ENCODE results near the gene DLG1.
A peak's percentile ranks its signal among the peaks of the same experiment; 100 is the strongest.

The DLG1 gene

DNA sequence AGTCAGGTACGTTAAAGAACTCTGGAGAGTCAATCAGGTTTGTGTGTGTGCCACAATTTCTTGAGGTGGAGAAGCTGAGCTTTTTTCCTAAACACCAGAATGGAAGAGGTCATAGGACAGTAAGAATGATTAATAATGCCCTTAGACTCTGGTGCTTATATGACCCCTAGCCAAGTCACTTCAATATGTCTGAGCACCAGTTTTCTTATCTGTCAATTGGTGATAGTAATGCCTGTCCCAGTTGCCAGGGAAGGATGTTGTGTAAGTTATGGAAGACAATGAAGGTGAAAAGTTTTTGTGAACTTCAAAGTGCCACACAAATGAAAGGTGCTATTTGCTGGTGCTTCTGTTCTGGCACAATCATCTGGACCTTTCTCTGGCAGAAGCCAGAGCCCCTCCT is 22.2 kb upstream of the DLG1 start:
- Histone ChIP-seq H3K4ac (ENCODE audit: low read depth in 1 of 2, low read length in 2 of 2) (peak overlapping the region in 1 of 2 experiments; percentile 52), H3K18ac (ENCODE audit: low read depth in 1 of 2, low read length in 2 of 2) (no peak overlapping the region), H2BK120ac (ENCODE audit: low read depth, low read length) (no peak overlapping the region), H3K4me1 (ENCODE audit: control insufficient read depth, insufficient read depth, low read depth, low read length) (peaks cover 4% of the 10 kb centered on the region), H3K9ac (ENCODE audit: low read length) (no peak overlapping the region), H3K27me3 (ENCODE audit: control insufficient read depth in 1 of 2, insufficient read depth in 1 of 2, low read length in 2 of 2) (no peaks in the 10 kb centered on the region), H3K4me3 (ENCODE audit: insufficient read depth in 1 of 2, low read depth in 1 of 2, low read length in 2 of 2) (no peak overlapping the region), H3K9me3 (ENCODE audit: control insufficient read depth, low read length) (peaks cover 5% of the 10 kb centered on the region), H4K8ac (ENCODE audit: low read length) (no peak overlapping the region), H3K14ac (ENCODE audit: low read length in 2 of 2) (no peak overlapping the region), H3K23ac (ENCODE audit: low read length in 2 of 2) (no peak overlapping the region), H3K27ac (ENCODE audit: low read length, poor library complexity, severe bottlenecking) (no peak overlapping the region), H3K36me3 (ENCODE audit: control insufficient read depth in 1 of 2, insufficient read depth in 2 of 2, low read depth in 1 of 2, low read length in 2 of 2) (no peaks in the 10 kb centered on the region), H3K4me2 (ENCODE audit: low read length, poor library complexity, severe bottlenecking) (no peak overlapping the region), H2AK5ac (ENCODE audit: low read length, severe bottlenecking) (no peak overlapping the region), H2AFZ (ENCODE audit: low read depth, low read length) (no peak overlapping the region), H3K79me1 (replicated peaks; ENCODE audit: low read length, poor library complexity, severe bottlenecking) (no peaks in the 10 kb centered on the region), H2BK15ac (ENCODE audit: low read depth, poor library complexity, severe bottlenecking) (no peak overlapping the region), H4K91ac (ENCODE audit: low read length) (no peak overlapping the region), H2BK5ac (ENCODE audit: low read depth, low read length, poor library complexity, severe bottlenecking) (no peak overlapping the region), H2BK12ac (ENCODE audit: low read length in 2 of 2) (no peak overlapping the region)
- WGBS = 60% methylated on average over 1 of the region's 1 CpG
- no peak for DNase-seq

DNA sequence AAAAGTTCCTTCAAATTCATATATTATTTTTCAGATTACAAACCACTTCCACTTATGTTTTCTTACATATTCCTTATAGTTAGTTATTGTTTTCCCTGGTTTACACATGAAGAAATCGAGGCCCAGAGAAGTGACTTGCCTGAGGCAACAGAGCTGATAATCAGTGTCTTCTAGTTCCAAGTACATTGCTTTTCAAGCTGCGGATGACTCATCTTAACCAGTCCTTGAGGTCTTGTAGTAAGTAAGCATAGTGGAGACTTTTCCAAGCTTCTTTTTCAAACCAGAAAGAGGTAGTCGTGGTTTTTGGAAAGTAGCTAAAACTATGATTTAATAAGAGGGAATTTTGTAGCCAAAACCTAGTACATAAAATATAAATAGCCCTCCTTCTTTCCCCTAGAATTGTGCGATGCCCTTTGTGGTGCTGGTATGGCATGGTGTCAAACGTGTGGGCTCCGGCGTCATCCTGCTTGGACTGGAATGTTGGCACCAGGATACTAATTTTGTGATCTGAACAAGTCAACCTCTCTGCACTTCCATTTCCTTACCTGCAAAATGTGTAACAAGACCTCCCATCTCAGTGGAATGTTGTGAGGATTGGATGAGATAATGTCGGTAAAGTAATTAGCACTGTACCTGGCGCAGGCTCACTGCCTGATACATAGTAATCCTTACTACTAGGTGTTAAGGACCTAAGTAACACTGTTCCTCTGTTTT is 19.0 kb upstream of the DLG1 start:
- Histone ChIP-seq H3K9ac (ENCODE audit: low read length) (peak overlapping the region; percentile 30), H2AFZ (ENCODE audit: low read depth, low read length) (no peak overlapping the region), H2BK120ac (ENCODE audit: low read depth, low read length) (no peak overlapping the region), H2AK5ac (ENCODE audit: low read length, severe bottlenecking) (peak overlapping the region; percentile 49), H3K36me3 (ENCODE audit: control insufficient read depth in 1 of 2, insufficient read depth in 2 of 2, low read depth in 1 of 2, low read length in 2 of 2) (no peaks in the 10 kb centered on the region), H3K4ac (ENCODE audit: low read depth in 1 of 2, low read length in 2 of 2) (peak overlapping the region in 1 of 2 experiments; percentile 58), H4K8ac (ENCODE audit: low read length) (no peak overlapping the region), H3K14ac (ENCODE audit: low read length in 2 of 2) (no peak overlapping the region), H3K9me3 (ENCODE audit: control insufficient read depth, low read length) (peaks cover 3% of the 10 kb centered on the region), H3K79me1 (replicated peaks; ENCODE audit: low read length, poor library complexity, severe bottlenecking) (no peaks in the 10 kb centered on the region), H3K4me3 (ENCODE audit: insufficient read depth in 1 of 2, low read depth in 1 of 2, low read length in 2 of 2) (no peak overlapping the region), H3K27me3 (ENCODE audit: control insufficient read depth in 1 of 2, insufficient read depth in 1 of 2, low read length in 2 of 2) (no peaks in the 10 kb centered on the region), H2BK15ac (ENCODE audit: low read depth, poor library complexity, severe bottlenecking) (no peak overlapping the region), H4K91ac (ENCODE audit: low read length) (no peak overlapping the region), H3K18ac (ENCODE audit: low read depth in 1 of 2, low read length in 2 of 2) (peak overlapping the region; percentile 48 to 52), H3K4me2 (ENCODE audit: low read length, poor library complexity, severe bottlenecking) (no peak overlapping the region), H3K23ac (ENCODE audit: low read length in 2 of 2) (no peak overlapping the region), H3K4me1 (ENCODE audit: control insufficient read depth, insufficient read depth, low read depth, low read length) (peaks cover 2% of the 10 kb centered on the region), H3K27ac (ENCODE audit: low read length, poor library complexity, severe bottlenecking) (peak overlapping the region; percentile 11), H2BK5ac (ENCODE audit: low read depth, low read length, poor library complexity, severe bottlenecking) (no peak overlapping the region), H2BK12ac (ENCODE audit: low read length in 2 of 2) (peak overlapping the region in 1 of 2 experiments; percentile 45)
- WGBS = 83% methylated on average over 8 of the region's 9 CpGs
- peak; percentile 92 for DNase-seq

DNA sequence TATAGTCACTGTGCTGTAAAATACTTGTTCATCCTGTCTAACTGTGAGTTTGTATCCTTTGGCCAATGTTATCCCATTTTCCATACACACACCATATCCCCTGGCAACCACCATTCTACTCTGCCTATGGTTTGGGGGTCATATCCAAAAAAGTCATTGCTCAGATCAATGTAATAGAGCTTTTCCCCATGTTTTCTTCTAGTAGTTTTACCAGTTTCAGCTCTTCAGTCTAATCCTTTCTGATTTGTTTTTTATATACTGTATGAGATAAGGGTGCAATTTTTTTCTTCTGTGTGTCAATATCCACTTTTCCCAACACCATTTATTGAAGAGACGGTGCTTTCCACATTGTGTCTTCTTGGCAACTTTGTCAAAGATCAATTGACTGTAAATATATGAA is 14.0 kb upstream of the DLG1 start:
- no peak overlapping the region for H2BK5ac ChIP-seq (ENCODE audit: low read depth, low read length, poor library complexity, severe bottlenecking)
- no peak overlapping the region for H3K23ac ChIP-seq (ENCODE audit: low read length in 2 of 2)
- no peak overlapping the region for H3K4me2 ChIP-seq (ENCODE audit: low read length, poor library complexity, severe bottlenecking)
- no peak overlapping the region for H2BK12ac ChIP-seq (ENCODE audit: low read length in 2 of 2)
- no peak overlapping the region for H3K4me3 ChIP-seq (ENCODE audit: insufficient read depth in 1 of 2, low read depth in 1 of 2, low read length in 2 of 2)
- no peaks in the 10 kb centered on the region for H3K36me3 ChIP-seq (ENCODE audit: control insufficient read depth in 1 of 2, insufficient read depth in 2 of 2, low read depth in 1 of 2, low read length in 2 of 2)
- no peak overlapping the region for H3K9ac ChIP-seq (ENCODE audit: low read length)
- H4K91ac ChIP-seq (ENCODE audit: low read length) = no peak overlapping the region
- H2AK5ac ChIP-seq (ENCODE audit: low read length, severe bottlenecking) = no peak overlapping the region
- H3K4ac ChIP-seq (ENCODE audit: low read depth in 1 of 2, low read length in 2 of 2) = no peak overlapping the region
- no peak overlapping the region for H2AFZ ChIP-seq (ENCODE audit: low read depth, low read length)
- no peak overlapping the region for H3K18ac ChIP-seq (ENCODE audit: low read depth in 1 of 2, low read length in 2 of 2)
- H4K8ac ChIP-seq (ENCODE audit: low read length) = no peak overlapping the region
- H3K79me1 ChIP-seq (replicated peaks; ENCODE audit: low read length, poor library complexity, severe bottlenecking) = no peaks in the 10 kb centered on the region
- DNase-seq = no peak
- H3K9me3 ChIP-seq (ENCODE audit: control insufficient read depth, low read length) = no peaks in the 10 kb centered on the region
- H3K27me3 ChIP-seq (ENCODE audit: control insufficient read depth in 1 of 2, insufficient read depth in 1 of 2, low read length in 2 of 2) = no peaks in the 10 kb centered on the region
- H3K27ac ChIP-seq (ENCODE audit: low read length, poor library complexity, severe bottlenecking) = no peak overlapping the region
- H2BK120ac ChIP-seq (ENCODE audit: low read depth, low read length) = no peak overlapping the region
- H2BK15ac ChIP-seq (ENCODE audit: low read depth, poor library complexity, severe bottlenecking) = no peak overlapping the region
- H3K4me1 ChIP-seq (ENCODE audit: control insufficient read depth, insufficient read depth, low read depth, low read length) = peaks cover 6% of the 10 kb centered on the region
- no peak overlapping the region for H3K14ac ChIP-seq (ENCODE audit: low read length in 2 of 2)
- WGBS = no CpG with 5 or more reads among the region's 1 CpG

DNA sequence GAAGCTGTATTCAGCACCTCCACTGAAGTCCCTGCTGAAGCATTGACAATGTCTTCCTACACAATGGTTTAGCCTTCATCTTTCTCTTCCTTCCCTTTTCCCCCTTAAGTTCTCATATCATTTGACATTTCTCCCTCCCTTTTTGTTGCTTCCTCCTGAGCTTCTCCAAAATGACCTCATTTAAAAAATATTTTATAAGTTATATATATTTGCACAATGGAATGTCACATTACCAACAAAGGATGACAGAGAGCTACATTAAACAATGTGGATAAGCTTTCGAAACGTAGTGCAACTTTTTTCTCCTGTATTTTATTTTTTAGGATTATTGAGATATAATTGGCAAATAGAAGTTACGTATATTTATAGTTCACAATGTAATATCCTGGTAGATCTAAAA is 13.2 kb upstream of the DLG1 start:
- H3K4me2 ChIP-seq (ENCODE audit: low read length, poor library complexity, severe bottlenecking) = no peak overlapping the region
- H2BK15ac ChIP-seq (ENCODE audit: low read depth, poor library complexity, severe bottlenecking) = no peak overlapping the region
- no peak overlapping the region for H4K91ac ChIP-seq (ENCODE audit: low read length)
- H2BK5ac ChIP-seq (ENCODE audit: low read depth, low read length, poor library complexity, severe bottlenecking) = no peak overlapping the region
- WGBS = no CpG with 5 or more reads among the region's 3 CpGs
- no peak overlapping the region for H3K18ac ChIP-seq (ENCODE audit: low read depth in 1 of 2, low read length in 2 of 2)
- H3K14ac ChIP-seq (ENCODE audit: low read length in 2 of 2) = no peak overlapping the region
- no peak overlapping the region for H2BK120ac ChIP-seq (ENCODE audit: low read depth, low read length)
- H3K4me1 ChIP-seq (ENCODE audit: control insufficient read depth, insufficient read depth, low read depth, low read length) = peaks cover 6% of the 10 kb centered on the region
- no peak overlapping the region for H3K4me3 ChIP-seq (ENCODE audit: insufficient read depth in 1 of 2, low read depth in 1 of 2, low read length in 2 of 2)
- no peaks in the 10 kb centered on the region for H3K27me3 ChIP-seq (ENCODE audit: control insufficient read depth in 1 of 2, insufficient read depth in 1 of 2, low read length in 2 of 2)
- H2AK5ac ChIP-seq (ENCODE audit: low read length, severe bottlenecking) = peak overlapping the region; percentile 49
- H3K36me3 ChIP-seq (ENCODE audit: control insufficient read depth in 1 of 2, insufficient read depth in 2 of 2, low read depth in 1 of 2, low read length in 2 of 2) = no peaks in the 10 kb centered on the region
- H3K23ac ChIP-seq (ENCODE audit: low read length in 2 of 2) = no peak overlapping the region
- no peak overlapping the region for H2BK12ac ChIP-seq (ENCODE audit: low read length in 2 of 2)
- no peak for DNase-seq
- no peak overlapping the region for H3K27ac ChIP-seq (ENCODE audit: low read length, poor library complexity, severe bottlenecking)
- no peak overlapping the region for H4K8ac ChIP-seq (ENCODE audit: low read length)
- no peak overlapping the region for H3K9ac ChIP-seq (ENCODE audit: low read length)
- no peak overlapping the region for H2AFZ ChIP-seq (ENCODE audit: low read depth, low read length)
- H3K79me1 ChIP-seq (replicated peaks; ENCODE audit: low read length, poor library complexity, severe bottlenecking) = no peaks in the 10 kb centered on the region
- no peaks in the 10 kb centered on the region for H3K9me3 ChIP-seq (ENCODE audit: control insufficient read depth, low read length)
- H3K4ac ChIP-seq (ENCODE audit: low read depth in 1 of 2, low read length in 2 of 2) = no peak overlapping the region
